Activated CD4-positive, alpha-beta T cell treated with anti-CD3 and anti-CD28 coated beads for 48 hours (primary cell): ENCODE results near the gene STARD13.
"Not testable (repeated sequence)": the region's sequence is repeated elsewhere in the genome, so short reads cannot be mapped to it uniquely, and the experiment has no call there.

Experiments used
- DNase-seq: peaks from one replicate; pipeline ENCODE4 v3.0.0-alpha.2; 2020

The STARD13 gene

DNA sequence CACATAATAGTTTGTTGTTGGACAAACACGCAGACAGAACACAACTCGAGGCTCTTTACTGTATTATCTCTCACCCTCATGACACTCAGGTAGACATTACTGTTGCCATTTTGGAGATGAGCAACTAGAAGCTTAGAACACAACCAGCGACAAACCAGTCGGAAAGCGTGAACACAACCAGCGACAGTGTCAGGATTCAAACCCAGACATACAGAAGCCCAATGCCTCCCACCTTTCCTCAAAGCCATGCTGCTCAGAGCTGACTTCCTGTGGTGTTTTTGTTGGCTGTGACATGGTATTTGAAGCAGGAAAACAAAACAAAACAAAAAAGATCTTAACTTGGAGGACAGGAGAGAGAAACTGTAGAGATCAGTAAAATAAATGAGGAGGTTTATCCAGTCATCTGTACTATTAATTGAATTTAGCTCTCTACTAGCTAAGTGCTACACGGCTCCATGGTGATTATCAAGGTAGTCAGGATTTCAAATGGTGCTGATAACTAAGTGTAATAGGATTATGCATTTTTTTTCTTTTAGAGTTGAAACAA, 92.1 kb downstream of the STARD13 start:
- DNase-seq: no peak

GRCh38 chr13:33191425-33192210, 93.9 kb downstream of the STARD13 start:
- DNase-seq: no peak

- DNase-seq: no peak
Measured at GRCh38 chr13:33189470-33189869, 96.1 kb downstream of the STARD13 start.

GRCh38 chr13:33188093-33188882, 97.3 kb downstream of the STARD13 start:
- DNase-seq: no peak

- DNase-seq: no peak
Measured at GRCh38 chr13:33186861-33187291, 98.7 kb downstream of the STARD13 start.

DNA sequence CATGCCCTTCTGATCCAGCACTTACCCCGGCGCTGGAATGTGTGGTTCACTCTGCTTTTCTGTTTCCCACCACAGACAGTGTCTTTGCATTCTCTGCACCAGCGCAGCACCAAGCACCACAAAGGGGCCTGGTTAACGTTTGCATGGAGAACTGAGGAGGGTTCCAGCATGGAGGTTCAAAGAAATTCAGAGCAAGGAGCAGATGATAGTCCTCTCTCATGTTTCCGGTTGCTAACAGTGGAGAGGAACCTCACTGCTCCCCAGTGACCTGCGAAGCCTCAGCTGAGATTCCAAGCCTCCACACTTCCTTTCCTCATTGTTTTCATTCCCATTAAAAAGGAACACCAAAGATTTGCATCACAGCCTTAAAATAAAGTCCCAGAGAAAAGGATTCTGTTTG, 99.7 kb downstream of the STARD13 start:
- DNase-seq: no peak

DNA sequence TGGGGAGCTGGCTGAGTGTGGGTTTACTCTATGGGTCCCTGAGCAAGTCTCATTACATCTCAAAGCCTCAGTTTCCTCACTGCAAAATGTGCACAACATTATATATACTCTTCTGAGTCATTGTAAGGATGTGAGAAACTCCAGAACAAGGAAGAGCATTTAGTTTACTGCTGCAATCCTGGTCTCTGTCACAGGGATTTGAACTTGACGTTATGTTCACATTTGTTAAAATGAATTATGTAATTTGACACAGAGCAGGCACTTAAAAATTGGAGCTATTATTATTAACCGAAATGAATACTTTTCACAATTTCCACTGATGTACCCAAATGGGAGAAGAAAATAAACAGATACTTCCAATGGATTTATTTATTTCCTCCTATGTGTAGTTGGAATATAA, 101.0 kb downstream of the STARD13 start:
- no peak for DNase-seq

- no peak for DNase-seq
Measured at GRCh38 chr13:33184112-33184490, 101.5 kb downstream of the STARD13 start.

DNA sequence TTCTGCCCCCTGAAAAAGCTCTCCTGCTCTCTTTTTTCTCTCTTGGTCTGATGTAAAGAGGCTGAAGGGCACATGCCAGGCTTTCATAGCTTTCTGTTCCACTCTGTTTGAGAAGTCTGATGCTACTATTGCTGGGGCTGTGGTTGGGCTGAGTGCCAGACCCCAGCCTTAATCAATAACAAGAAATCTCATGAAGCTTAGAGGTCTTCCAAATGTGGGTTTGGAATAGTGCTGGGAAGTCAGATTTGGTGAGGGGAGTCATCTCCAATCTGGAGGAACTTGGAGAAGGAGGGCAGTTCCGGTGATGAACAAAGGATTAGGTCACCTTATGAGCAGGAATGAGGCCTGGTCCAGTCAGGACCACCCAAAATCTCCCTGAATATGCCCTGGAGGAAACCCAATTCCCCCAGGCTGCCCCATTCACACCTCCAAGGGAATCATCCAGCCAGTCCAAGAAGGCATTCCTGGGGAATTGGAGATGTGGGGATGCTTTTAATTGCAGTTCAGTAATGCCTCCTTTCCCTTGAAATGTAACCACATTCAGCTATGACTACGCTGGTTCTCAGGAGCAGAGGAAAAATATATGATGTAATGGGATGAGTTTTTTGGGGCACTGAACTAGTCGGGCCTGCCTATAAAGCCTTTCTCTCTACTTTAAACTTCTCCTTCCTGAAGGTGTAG, 102.0 kb downstream of the STARD13 start:
- DNase-seq: no peak

- DNase-seq: no peak
Measured at GRCh38 chr13:33182729-33183128, 102.8 kb downstream of the STARD13 start.

GRCh38 chr13:33181264-33181663, 104.3 kb downstream of the STARD13 start:
- DNase-seq: no peak

GRCh38 chr13:33180122-33180804, 105.3 kb downstream of the STARD13 start:
- no peak for DNase-seq

- no peak for DNase-seq
Measured at GRCh38 chr13:33179463-33179862, 106.1 kb downstream of the STARD13 start.

GRCh38 chr13:33178209-33178840, 107.2 kb downstream of the STARD13 start:
- DNase-seq: no peak

DNA sequence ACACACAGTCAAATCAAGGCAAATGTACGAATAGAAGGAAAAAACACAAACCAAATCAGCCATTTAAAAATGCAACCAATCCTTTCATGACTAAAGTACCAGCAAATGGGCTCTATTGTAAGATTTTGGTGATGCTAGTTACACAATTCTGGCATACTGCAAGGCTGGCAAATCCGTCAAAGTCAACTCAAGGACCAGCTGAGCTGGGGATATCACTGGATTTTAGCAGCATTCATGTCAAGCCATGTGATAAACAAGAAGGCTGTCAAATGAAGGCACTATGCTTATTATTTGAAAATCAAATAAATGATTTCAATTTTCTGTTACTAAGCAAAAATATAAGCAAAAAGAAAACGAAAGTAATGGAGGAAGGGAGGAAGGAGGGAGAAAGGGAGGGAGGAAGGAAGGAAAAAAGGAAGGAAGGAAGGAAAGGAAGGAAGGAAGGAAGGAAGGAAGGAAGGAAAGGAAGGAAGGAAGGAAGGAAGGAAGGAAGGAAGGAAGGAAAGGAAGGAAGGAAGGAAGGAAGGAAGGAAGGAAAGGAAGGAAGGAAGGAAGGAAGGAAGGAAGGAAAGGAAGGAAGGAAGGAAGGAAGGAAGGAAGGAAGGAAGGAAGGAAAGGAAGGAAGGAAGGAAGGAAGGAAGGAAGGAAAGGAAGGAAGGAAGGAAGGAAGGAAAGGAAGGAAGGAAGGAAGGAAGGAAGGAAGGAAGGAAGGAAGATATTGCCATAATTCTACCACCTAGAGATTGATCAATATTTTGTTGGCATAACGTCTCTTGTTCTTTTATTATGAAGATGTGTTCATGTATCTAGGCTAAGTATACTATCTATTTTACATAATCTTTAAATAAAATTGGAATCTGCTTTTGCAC, 108.0 kb downstream of the STARD13 start:
- not testable (repeated sequence) for DNase-seq

DNA sequence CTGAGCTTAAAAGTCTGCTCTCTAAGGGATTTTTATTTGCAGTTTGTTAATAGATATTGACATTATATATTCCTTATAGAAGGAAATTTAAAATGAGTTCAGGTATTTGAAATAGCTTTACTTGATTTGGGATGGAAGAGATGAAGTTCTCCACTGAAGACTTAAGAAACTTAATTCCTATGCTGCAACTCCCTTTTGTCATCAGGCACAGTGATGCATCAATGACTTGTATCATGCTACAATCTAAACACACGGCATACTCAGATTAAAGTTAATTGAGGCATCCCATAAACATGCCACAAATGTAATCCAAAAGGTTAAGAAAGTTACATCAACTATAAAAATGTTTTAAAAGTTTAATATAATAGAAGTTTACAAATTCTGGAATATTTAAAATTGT, 109.0 kb downstream of the STARD13 start:
- no peak for DNase-seq

DNA sequence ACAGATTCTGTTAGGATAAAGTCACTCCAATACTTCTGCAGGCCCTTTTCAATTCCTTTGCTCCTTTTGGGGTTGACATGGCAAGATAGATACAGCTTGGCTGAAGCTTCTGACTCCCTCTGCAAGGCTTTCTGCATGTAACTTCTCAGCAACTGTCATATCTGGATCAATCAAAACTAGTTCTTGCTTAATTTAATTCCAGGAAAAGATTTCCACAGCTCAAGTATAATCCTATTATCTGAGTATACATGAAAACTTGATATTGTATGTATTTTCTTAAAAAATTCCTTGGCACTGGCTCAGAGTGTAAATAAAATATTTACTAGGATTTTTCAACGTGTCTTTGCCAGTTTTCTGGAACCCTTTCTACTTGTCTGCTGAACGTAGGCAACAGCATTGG, 109.6 kb downstream of the STARD13 start:
- DNase-seq: no peak

- no peak for DNase-seq
Measured at GRCh38 chr13:33174931-33175330, 110.6 kb downstream of the STARD13 start.

DNA sequence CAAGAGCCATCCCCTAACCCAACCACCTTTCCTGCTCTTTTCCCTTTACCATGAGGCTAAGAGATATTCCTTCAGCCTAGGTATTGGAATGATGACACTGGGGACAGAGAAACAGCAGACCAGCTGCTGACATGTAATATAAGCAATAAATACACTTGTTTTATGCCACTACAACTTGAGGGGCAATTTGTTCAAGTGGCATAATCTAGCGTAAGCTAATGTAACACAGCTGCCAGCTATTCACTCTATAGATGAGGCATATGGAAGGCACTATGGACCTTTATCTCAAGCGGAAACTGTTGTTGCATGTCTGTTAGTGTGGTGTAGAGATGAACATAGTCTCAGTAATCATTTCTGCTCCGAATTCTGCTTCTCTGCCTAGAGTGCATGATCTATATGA, 111.1 kb downstream of the STARD13 start:
- DNase-seq: no peak

- DNase-seq: no peak
Measured at GRCh38 chr13:33172911-33173310, 112.6 kb downstream of the STARD13 start.

DNA sequence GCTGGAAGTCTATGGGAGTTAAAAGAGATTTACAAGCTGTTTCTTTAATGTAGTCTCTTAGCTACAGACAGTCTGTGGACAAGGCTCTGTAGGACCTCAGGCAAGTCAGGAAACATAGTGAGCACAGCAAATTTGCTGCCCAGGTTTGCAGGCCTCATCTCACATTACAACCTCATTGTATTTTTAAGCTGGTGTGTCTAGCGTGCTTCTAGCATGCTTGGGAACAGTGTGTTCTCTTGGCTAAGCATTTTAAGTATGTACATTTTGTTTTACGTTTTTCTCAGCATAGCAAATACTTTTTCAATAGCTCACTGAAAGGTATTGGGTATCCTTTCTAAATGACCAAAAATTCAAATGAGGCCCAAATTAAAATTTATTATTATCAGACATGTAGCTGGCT, 113.2 kb downstream of the STARD13 start:
- no peak for DNase-seq
